Measurements from ENCODE around the gene ADGRE1. TPM values are rescaled to one million over a fixed set of nuclear protein-coding genes. Genes with fewer than 3 reads are reported as not detected.

ADGRE1 gene, protein sequence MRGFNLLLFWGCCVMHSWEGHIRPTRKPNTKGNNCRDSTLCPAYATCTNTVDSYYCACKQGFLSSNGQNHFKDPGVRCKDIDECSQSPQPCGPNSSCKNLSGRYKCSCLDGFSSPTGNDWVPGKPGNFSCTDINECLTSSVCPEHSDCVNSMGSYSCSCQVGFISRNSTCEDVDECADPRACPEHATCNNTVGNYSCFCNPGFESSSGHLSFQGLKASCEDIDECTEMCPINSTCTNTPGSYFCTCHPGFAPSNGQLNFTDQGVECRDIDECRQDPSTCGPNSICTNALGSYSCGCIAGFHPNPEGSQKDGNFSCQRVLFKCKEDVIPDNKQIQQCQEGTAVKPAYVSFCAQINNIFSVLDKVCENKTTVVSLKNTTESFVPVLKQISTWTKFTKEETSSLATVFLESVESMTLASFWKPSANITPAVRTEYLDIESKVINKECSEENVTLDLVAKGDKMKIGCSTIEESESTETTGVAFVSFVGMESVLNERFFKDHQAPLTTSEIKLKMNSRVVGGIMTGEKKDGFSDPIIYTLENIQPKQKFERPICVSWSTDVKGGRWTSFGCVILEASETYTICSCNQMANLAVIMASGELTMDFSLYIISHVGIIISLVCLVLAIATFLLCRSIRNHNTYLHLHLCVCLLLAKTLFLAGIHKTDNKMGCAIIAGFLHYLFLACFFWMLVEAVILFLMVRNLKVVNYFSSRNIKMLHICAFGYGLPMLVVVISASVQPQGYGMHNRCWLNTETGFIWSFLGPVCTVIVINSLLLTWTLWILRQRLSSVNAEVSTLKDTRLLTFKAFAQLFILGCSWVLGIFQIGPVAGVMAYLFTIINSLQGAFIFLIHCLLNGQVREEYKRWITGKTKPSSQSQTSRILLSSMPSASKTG
- total RNA-seq (2014; rRNA removed; shearing (Covaris generic)) (not detected in 2 replicates), polyA plus RNA-seq (2016; fragmentation: Nextera tagmentation; extraction: Ambion mirVana) (not detected in 2 replicates)
- long read RNA-seq, result 0 reads

- ATAC-seq (no peak), DNase-seq (ENCODE audit: low spot score) (no peak)
- H3K4me1 ChIP-seq (ENCODE audit: insufficient read depth), result no peaks in the 10 kb centered on the region
- Mint-ChIP-seq H3K27me3 (ENCODE audit: insufficient read depth, low read depth, poor library complexity) (peaks cover 9% of the 10 kb centered on the region), H3K4me1 (no peaks in the 10 kb centered on the region), H3K36me3 (ENCODE audit: low read depth) (peaks cover 39% of the 10 kb centered on the region), H3K9me3 (peaks cover 89% of the 10 kb centered on the region), H3K4me3 (no peak within 1 kb of the TSS), H3K27ac (no peak within 1 kb of the TSS)
- H3K27ac ChIP-seq (ENCODE audit: low read depth), result no peak within 1 kb of the TSS
- H3K79me2 ChIP-seq (replicated peaks; ENCODE audit: insufficient read depth), result no peaks in the 10 kb centered on the region
- no peaks in the 10 kb centered on the region for H3K27me3 ChIP-seq (ENCODE audit: insufficient read depth)
- no peak within 1 kb of the TSS for H3K4me3 ChIP-seq
- TF ChIP-seq, protein P1, sequence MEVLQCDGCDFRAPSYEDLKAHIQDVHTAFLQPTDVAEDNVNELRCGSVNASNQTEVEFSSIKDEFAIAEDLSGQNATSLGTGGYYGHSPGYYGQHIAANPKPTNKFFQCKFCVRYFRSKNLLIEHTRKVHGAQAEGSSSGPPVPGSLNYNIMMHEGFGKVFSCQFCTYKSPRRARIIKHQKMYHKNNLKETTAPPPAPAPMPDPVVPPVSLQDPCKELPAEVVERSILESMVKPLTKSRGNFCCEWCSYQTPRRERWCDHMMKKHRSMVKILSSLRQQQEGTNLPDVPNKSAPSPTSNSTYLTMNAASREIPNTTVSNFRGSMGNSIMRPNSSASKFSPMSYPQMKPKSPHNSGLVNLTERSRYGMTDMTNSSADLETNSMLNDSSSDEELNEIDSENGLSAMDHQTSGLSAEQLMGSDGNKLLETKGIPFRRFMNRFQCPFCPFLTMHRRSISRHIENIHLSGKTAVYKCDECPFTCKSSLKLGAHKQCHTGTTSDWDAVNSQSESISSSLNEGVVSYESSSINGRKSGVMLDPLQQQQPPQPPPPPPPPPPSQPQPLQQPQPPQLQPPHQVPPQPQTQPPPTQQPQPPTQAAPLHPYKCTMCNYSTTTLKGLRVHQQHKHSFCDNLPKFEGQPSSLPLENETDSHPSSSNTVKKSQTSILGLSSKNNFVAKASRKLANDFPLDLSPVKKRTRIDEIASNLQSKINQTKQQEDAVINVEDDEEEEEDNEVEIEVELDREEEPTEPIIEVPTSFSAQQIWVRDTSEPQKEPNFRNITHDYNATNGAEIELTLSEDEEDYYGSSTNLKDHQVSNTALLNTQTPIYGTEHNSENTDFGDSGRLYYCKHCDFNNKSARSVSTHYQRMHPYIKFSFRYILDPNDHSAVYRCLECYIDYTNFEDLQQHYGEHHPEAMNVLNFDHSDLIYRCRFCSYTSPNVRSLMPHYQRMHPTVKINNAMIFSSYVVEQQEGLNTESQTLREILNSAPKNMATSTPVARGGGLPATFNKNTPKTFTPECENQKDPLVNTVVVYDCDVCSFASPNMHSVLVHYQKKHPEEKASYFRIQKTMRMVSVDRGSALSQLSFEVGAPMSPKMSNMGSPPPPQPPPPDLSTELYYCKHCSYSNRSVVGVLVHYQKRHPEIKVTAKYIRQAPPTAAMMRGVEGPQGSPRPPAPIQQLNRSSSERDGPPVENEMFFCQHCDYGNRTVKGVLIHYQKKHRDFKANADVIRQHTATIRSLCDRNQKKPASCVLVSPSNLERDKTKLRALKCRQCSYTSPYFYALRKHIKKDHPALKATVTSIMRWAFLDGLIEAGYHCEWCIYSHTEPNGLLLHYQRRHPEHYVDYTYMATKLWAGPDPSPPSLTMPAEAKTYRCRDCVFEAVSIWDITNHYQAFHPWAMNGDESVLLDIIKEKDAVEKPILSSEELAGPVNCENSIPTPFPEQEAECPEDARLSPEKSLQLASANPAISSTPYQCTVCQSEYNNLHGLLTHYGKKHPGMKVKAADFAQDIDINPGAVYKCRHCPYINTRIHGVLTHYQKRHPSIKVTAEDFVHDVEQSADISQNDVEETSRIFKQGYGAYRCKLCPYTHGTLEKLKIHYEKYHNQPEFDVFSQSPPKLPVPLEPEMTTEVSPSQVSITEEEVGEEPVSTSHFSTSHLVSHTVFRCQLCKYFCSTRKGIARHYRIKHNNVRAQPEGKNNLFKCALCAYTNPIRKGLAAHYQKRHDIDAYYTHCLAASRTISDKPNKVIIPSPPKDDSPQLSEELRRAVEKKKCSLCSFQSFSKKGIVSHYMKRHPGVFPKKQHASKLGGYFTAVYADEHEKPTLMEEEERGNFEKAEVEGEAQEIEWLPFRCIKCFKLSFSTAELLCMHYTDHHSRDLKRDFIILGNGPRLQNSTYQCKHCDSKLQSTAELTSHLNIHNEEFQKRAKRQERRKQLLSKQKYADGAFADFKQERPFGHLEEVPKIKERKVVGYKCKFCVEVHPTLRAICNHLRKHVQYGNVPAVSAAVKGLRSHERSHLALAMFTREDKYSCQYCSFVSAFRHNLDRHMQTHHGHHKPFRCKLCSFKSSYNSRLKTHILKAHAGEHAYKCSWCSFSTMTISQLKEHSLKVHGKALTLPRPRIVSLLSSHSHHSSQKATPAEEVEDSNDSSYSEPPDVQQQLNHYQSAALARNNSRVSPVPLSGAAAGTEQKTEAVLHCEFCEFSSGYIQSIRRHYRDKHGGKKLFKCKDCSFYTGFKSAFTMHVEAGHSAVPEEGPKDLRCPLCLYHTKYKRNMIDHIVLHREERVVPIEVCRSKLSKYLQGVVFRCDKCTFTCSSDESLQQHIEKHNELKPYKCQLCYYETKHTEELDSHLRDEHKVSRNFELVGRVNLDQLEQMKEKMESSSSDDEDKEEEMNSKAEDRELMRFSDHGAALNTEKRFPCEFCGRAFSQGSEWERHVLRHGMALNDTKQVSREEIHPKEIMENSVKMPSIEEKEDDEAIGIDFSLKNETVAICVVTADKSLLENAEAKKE (CRISPR knock-in tag; IDR thresholded peaks at IDR 0.05), result no peak
- TF ChIP-seq EZH2 (IDR thresholded peaks at IDR 0.05; ENCODE audit: low read depth, unreplicated experiment) (no peak), ZNF114 (CRISPR knock-in tag; IDR thresholded peaks at IDR 0.05) (no peak), CTCF (conservative IDR thresholded peaks at IDR 0.05; ENCODE audit: low read depth in 2 of 2) (no peak), ETS1 (IDR thresholded peaks at IDR 0.05) (no peak), NANOG (IDR thresholded peaks at IDR 0.05; ENCODE audit: borderline replicate concordance) (no peak), STAT1 (IDR thresholded peaks at IDR 0.05; ENCODE audit: unreplicated experiment) (no peak), JUNB (IDR thresholded peaks at IDR 0.05; ENCODE audit: unreplicated experiment) (no peak), CREB1 (CRISPR knock-in tag; IDR thresholded peaks at IDR 0.05; ENCODE audit: low read depth) (no peak), ZNF331 (CRISPR knock-in tag; IDR thresholded peaks at IDR 0.05; ENCODE audit: low read depth) (no peak), POLR2AphosphoS5 (IDR thresholded peaks at IDR 0.05; ENCODE audit: low read depth) (no peak)
- no peaks in the 10 kb centered on the region for H4K20me1 ChIP-seq (replicated peaks; ENCODE audit: insufficient read depth)
- H3K36me3 ChIP-seq (ENCODE audit: insufficient read depth), result no peaks in the 10 kb centered on the region; the same call in 1 of the 2 replicates
- no peaks in the 10 kb centered on the region for H3F3A ChIP-seq (replicated peaks; ENCODE audit: low read depth)
- H3K9me2 ChIP-seq (ENCODE audit: insufficient read depth), result no peaks in the 10 kb centered on the region
- no peak within 1 kb of the TSS for H3K4me2 ChIP-seq
- H2AFZ ChIP-seq, result no peak within 1 kb of the TSS
Measured at GRCh38 chr19:6887316-6887715, at the start of gene ADGRE1. TSS of gene ADGRE1 (plus strand) at chr19:6887579. CDS start at chr19:6887609, 30 bp downstream.

All from GM23338 (cell line).